Stomach smooth muscle (tissue), 2 donors: ENCODE data around the gene FGD3.

Experiments used
- H3K27ac ChIP-seq: one replicate; pipeline ENCODE4 v1.7.0; 2013; ENCODE audit warnings: mild to moderate bottlenecking, low read length, inconsistent platforms
- H3K27me3 ChIP-seq, 2 donors: one replicate each; pipeline ENCODE4 v1.7.0; 2013; ENCODE audit warnings: low read length in 2 of 2; ENCODE audit not compliant: insufficient read depth in 2 of 2, control insufficient read depth in 1 of 2
- H3K36me3 ChIP-seq, 2 donors: one replicate each; pipeline ENCODE4 v1.7.0; 2013; ENCODE audit warnings: low read length in 2 of 2; ENCODE audit not compliant: control insufficient read depth in 2 of 2, insufficient read depth in 2 of 2
- H3K4me1 ChIP-seq: one replicate; pipeline ENCODE4 v1.7.0; 2013; ENCODE audit warnings: low read length; ENCODE audit not compliant: control insufficient read depth, insufficient read depth
- H3K4me3 ChIP-seq, 2 donors: one replicate each; pipeline ENCODE4 v1.7.0; 2013; ENCODE audit warnings: low read length in 2 of 2
- H3K9ac ChIP-seq, 2 donors: one replicate each; pipeline ENCODE4 v1.7.0; 2013; ENCODE audit warnings: low read length in 2 of 2, mild to moderate bottlenecking in 1 of 2
- H3K9me3 ChIP-seq, 2 donors: one replicate each; pipeline ENCODE4 v1.7.0; 2013; ENCODE audit warnings: low read length in 2 of 2; ENCODE audit not compliant: control insufficient read depth in 2 of 2
- donor health status: healthy.
- donor health status: Pancreatic carcinoma.

The FGD3 gene

GRCh38 chr9:93024646-93024910 lies 77.3 kb downstream of the FGD3 start:
- H3K27ac ChIP-seq: no peak overlapping the region
- no peak overlapping the region for H3K9ac ChIP-seq
- H3K36me3 ChIP-seq: no peaks in the 10 kb centered on the region
- H3K4me1 ChIP-seq: no peaks in the 10 kb centered on the region
- no peak overlapping the region for H3K4me3 ChIP-seq
- H3K27me3 ChIP-seq: no peaks in the 10 kb centered on the region
- no peaks in the 10 kb centered on the region for H3K9me3 ChIP-seq

GRCh38 chr9:93024986-93025630 lies 77.8 kb downstream of the FGD3 start:
- no peaks in the 10 kb centered on the region for H3K9me3 ChIP-seq
- no peak overlapping the region for H3K9ac ChIP-seq
- no peak overlapping the region for H3K4me3 ChIP-seq
- H3K4me1 ChIP-seq: no peaks in the 10 kb centered on the region
- H3K36me3 ChIP-seq: no peaks in the 10 kb centered on the region
- no peaks in the 10 kb centered on the region for H3K27me3 ChIP-seq
- H3K27ac ChIP-seq: no peak overlapping the region

- Histone ChIP-seq H3K9ac (no peak overlapping the region), H3K9me3 (no peaks in the 10 kb centered on the region), H3K27me3 (no peaks in the 10 kb centered on the region), H3K4me1 (no peaks in the 10 kb centered on the region), H3K4me3 (no peak overlapping the region), H3K36me3 (no peaks in the 10 kb centered on the region), H3K27ac (no peak overlapping the region)
Measured at GRCh38 chr9:93025736-93026135, 78.4 kb downstream of the FGD3 start.

GRCh38 chr9:93026640-93027039 lies 79.3 kb downstream of the FGD3 start:
- Histone ChIP-seq H3K4me1 (peaks cover 2% of the 10 kb centered on the region), H3K27ac (no peak overlapping the region), H3K9ac (no peak overlapping the region), H3K36me3 (no peaks in the 10 kb centered on the region), H3K9me3 (no peaks in the 10 kb centered on the region), H3K4me3 (no peak overlapping the region), H3K27me3 (no peaks in the 10 kb centered on the region)

- H3K9me3 ChIP-seq: no peaks in the 10 kb centered on the region
- H3K4me1 ChIP-seq: peaks cover 3% of the 10 kb centered on the region
- H3K4me3 ChIP-seq: no peak overlapping the region
- H3K36me3 ChIP-seq: no peaks in the 10 kb centered on the region
- no peak overlapping the region for H3K9ac ChIP-seq
- H3K27me3 ChIP-seq: no peaks in the 10 kb centered on the region
- H3K27ac ChIP-seq: no peak overlapping the region
Measured at GRCh38 chr9:93027750-93028149, 80.4 kb downstream of the FGD3 start.

GRCh38 chr9:93028448-93029006 lies 81.2 kb downstream of the FGD3 start:
- Histone ChIP-seq H3K27ac (no peak overlapping the region), H3K9ac (no peak overlapping the region), H3K36me3 (no peaks in the 10 kb centered on the region), H3K4me1 (peaks cover 3% of the 10 kb centered on the region), H3K27me3 (no peaks in the 10 kb centered on the region), H3K9me3 (no peaks in the 10 kb centered on the region), H3K4me3 (no peak overlapping the region)

- Histone ChIP-seq H3K27ac (no peak overlapping the region), H3K9me3 (no peaks in the 10 kb centered on the region), H3K27me3 (peaks cover 0 to 2% of the 10 kb centered on the region in 2 donors), H3K36me3 (no peaks in the 10 kb centered on the region), H3K9ac (no peak overlapping the region), H3K4me3 (no peak overlapping the region), H3K4me1 (peaks cover 3% of the 10 kb centered on the region)
Measured at GRCh38 chr9:93030642-93031628, 83.6 kb downstream of the FGD3 start.

GRCh38 chr9:93031629-93032430 lies 84.5 kb downstream of the FGD3 start:
- H3K36me3 ChIP-seq: no peaks in the 10 kb centered on the region
- no peak overlapping the region for H3K9ac ChIP-seq
- H3K9me3 ChIP-seq: no peaks in the 10 kb centered on the region
- no peak overlapping the region for H3K4me3 ChIP-seq
- H3K4me1 ChIP-seq: peaks cover 3% of the 10 kb centered on the region
- H3K27ac ChIP-seq: no peak overlapping the region
- peaks cover 0 to 2% of the 10 kb centered on the region in 2 donors for H3K27me3 ChIP-seq

GRCh38 chr9:93032545-93032944 lies 85.2 kb downstream of the FGD3 start:
- Histone ChIP-seq H3K4me3 (no peak overlapping the region), H3K27me3 (peaks cover 0 to 2% of the 10 kb centered on the region in 2 donors), H3K27ac (no peak overlapping the region), H3K4me1 (peaks cover 3% of the 10 kb centered on the region), H3K9ac (no peak overlapping the region), H3K36me3 (no peaks in the 10 kb centered on the region), H3K9me3 (no peaks in the 10 kb centered on the region)

GRCh38 chr9:93033531-93033930 lies 86.2 kb downstream of the FGD3 start:
- Histone ChIP-seq H3K27ac (no peak overlapping the region), H3K9me3 (no peaks in the 10 kb centered on the region), H3K27me3 (peaks cover 0 to 2% of the 10 kb centered on the region in 2 donors), H3K36me3 (no peaks in the 10 kb centered on the region), H3K4me3 (no peak overlapping the region), H3K9ac (no peak overlapping the region), H3K4me1 (peaks cover 3% of the 10 kb centered on the region)
